ENCODE results near the gene PREPL.

PREPL gene

GRCh38 chr2:44295113-44295512 is 66.2 kb downstream of the PREPL start:
- DNase-seq (ENCODE audit: low spot score), result no peak
- TF ChIP-seq, protein P1, sequence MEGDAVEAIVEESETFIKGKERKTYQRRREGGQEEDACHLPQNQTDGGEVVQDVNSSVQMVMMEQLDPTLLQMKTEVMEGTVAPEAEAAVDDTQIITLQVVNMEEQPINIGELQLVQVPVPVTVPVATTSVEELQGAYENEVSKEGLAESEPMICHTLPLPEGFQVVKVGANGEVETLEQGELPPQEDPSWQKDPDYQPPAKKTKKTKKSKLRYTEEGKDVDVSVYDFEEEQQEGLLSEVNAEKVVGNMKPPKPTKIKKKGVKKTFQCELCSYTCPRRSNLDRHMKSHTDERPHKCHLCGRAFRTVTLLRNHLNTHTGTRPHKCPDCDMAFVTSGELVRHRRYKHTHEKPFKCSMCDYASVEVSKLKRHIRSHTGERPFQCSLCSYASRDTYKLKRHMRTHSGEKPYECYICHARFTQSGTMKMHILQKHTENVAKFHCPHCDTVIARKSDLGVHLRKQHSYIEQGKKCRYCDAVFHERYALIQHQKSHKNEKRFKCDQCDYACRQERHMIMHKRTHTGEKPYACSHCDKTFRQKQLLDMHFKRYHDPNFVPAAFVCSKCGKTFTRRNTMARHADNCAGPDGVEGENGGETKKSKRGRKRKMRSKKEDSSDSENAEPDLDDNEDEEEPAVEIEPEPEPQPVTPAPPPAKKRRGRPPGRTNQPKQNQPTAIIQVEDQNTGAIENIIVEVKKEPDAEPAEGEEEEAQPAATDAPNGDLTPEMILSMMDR (IDR thresholded peaks at IDR 0.05; ENCODE audit: extremely low read depth, insufficient read depth, missing control alignments), result no peak
- in situ Hi-C loops (cut with MboI; ENCODE audit: low pct_unique_long_range_greater_than_20kb, low sequenced_read_pairs, unreplicated experiment), result no loop called here

DNA sequence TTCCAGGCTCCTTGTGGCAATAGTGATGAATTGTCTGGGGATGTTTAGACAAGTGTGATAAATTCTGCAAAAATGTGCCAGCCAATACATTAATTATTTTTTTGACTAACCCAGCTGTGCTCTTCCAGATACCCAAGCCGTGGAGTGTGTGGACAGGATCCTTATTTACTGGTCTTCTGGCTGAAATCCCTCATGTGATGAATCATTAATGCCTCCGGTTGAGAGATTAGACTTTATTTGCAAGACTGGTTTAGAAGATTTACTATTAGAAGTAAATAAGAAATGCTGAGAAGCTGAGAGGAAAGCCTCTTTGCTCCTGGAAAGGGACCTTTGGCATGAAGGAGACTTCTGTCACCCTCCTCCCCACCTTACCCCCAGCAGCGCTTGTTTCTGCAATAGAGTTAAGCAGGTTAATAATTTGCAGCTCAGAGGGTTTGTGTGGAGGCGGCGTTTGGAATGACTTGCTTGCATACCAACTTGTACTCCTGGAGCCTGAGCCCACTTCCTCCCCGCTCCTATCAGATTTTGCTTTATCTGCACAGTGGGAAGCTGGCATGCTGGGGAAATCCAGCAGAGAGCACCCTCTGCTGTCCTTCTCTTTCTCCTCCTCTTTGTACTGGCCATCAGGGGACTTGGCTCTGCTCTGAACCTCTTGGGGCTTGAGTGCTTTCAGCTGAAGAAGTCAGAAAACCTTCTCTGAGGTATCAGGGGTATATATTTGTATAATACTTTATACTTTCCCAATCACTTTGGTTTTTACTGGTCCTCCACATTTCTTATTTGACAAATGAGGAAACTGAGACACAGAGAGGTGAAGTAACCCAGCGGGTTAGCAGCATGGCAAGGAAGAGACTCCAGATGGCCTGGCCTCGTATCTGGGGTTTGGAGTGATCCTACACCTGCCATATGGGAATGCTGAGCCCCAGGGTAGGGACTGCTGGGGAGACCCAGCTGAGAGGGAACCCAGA is 69.7 kb downstream of the PREPL start:
- DNase-seq (ENCODE audit: low spot score), result no peak
- TF ChIP-seq, protein P1 (IDR thresholded peaks at IDR 0.05; ENCODE audit: extremely low read depth, insufficient read depth, missing control alignments), result peak; percentile 32
- in situ Hi-C loops (cut with MboI; ENCODE audit: low pct_unique_long_range_greater_than_20kb, low sequenced_read_pairs, unreplicated experiment), result no loop called here

DNA sequence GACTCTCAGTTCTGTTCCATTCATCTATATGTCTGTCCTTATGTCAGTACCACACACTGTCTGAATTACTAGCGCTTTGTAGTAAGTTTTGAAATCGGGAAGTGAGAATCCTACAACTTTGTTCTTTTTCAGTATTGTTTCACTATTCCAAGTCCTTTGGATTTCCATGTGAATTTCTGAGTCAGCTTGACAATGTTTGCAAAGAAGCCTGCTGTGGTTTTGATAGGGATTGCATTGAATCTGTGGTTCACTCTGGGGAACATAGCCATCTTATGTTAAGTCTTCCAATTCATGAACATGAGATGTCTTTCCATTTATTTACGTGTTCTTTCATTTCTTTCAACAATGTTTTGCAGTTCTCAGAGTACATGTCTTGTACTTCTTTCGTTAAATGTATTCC is 71.0 kb downstream of the PREPL start:
- TF ChIP-seq, protein P1 (IDR thresholded peaks at IDR 0.05; ENCODE audit: extremely low read depth, insufficient read depth, missing control alignments), result no peak
- no peak for DNase-seq (ENCODE audit: low spot score)
- in situ Hi-C loops (cut with MboI; ENCODE audit: low pct_unique_long_range_greater_than_20kb, low sequenced_read_pairs, unreplicated experiment), result no loop called here

GRCh38 chr2:44286884-44287638 is 74.2 kb downstream of the PREPL start:
- TF ChIP-seq, protein P1 (IDR thresholded peaks at IDR 0.05; ENCODE audit: extremely low read depth, insufficient read depth, missing control alignments), result no peak
- in situ Hi-C loops (cut with MboI; ENCODE audit: low pct_unique_long_range_greater_than_20kb, low sequenced_read_pairs, unreplicated experiment), result no loop called here
- DNase-seq (ENCODE audit: low spot score), result no peak

GRCh38 chr2:44286119-44286883 is 75.0 kb downstream of the PREPL start:
- in situ Hi-C loops (cut with MboI; ENCODE audit: low pct_unique_long_range_greater_than_20kb, low sequenced_read_pairs, unreplicated experiment), result no loop called here
- TF ChIP-seq, protein P1 (IDR thresholded peaks at IDR 0.05; ENCODE audit: extremely low read depth, insufficient read depth, missing control alignments), result no peak
- no peak for DNase-seq (ENCODE audit: low spot score)

GRCh38 chr2:44285174-44285573 is 76.1 kb downstream of the PREPL start:
- no peak for DNase-seq (ENCODE audit: low spot score)
- TF ChIP-seq, protein P1 (IDR thresholded peaks at IDR 0.05; ENCODE audit: extremely low read depth, insufficient read depth, missing control alignments), result no peak
- in situ Hi-C loops (cut with MboI; ENCODE audit: low pct_unique_long_range_greater_than_20kb, low sequenced_read_pairs, unreplicated experiment), result no loop called here

All from GM13977 (cell line).